ENCODE results near the gene SOD1.

GRCh38 chr21:31700040-31700439, 40.5 kb downstream of the SOD1 start:
- TF ChIP-seq POLR2A (IDR thresholded peaks at IDR 0.05; ENCODE audit: low read length) = no peak
- no peak for TF ChIP-seq GATA1 (IDR thresholded peaks at IDR 0.05; ENCODE audit: low read depth, low read length)

Measured in erythroblast (primary cell).